HG02943 (cell line): Measurements from ENCODE around the gene ITGB7.

Experiments
- ATAC-seq: cut with Tn5 transposase; IDR thresholded peaks from one replicate; pipeline ENCODE4 v1.9.1; 2021; ENCODE audit warnings: mild to moderate bottlenecking, low read depth, moderate library complexity; ENCODE audit not compliant: unreplicated experiment

The ITGB7 gene

GRCh38 chr12:53231671-53231920 lies 24.5 kb upstream of the ITGB7 start:
- no peak for ATAC-seq

- ATAC-seq = no peak
These were observed 23.2 kb upstream of the ITGB7 start for GRCh38 chr12:53230108-53230845.

- no peak for ATAC-seq
These were observed 22.4 kb upstream of the ITGB7 start for GRCh38 chr12:53229454-53229853.

- ATAC-seq = no peak
These were observed 20.8 kb upstream of the ITGB7 start for GRCh38 chr12:53227836-53228235.

GRCh38 chr12:53227341-53227740 lies 20.3 kb upstream of the ITGB7 start:
- no peak for ATAC-seq

GRCh38 chr12:53226815-53227214 lies 19.8 kb upstream of the ITGB7 start:
- no peak for ATAC-seq

GRCh38 chr12:53225635-53226424 lies 18.8 kb upstream of the ITGB7 start:
- no peak for ATAC-seq

- no peak for ATAC-seq
These were observed 18.0 kb upstream of the ITGB7 start for GRCh38 chr12:53224897-53225634.

GRCh38 chr12:53224061-53224896 lies 17.2 kb upstream of the ITGB7 start:
- ATAC-seq = no peak

GRCh38 chr12:53223389-53224060 lies 16.5 kb upstream of the ITGB7 start:
- no peak for ATAC-seq

GRCh38 chr12:53222806-53223261 lies 15.8 kb upstream of the ITGB7 start:
- ATAC-seq = no peak

GRCh38 chr12:53222170-53222721 lies 15.2 kb upstream of the ITGB7 start:
- no peak for ATAC-seq

GRCh38 chr12:53221203-53222080 lies 14.4 kb upstream of the ITGB7 start:
- ATAC-seq = no peak

- no peak for ATAC-seq
These were observed 13.7 kb upstream of the ITGB7 start for GRCh38 chr12:53220694-53221202.

GRCh38 chr12:53219956-53220693 lies 13.1 kb upstream of the ITGB7 start:
- ATAC-seq = no peak

GRCh38 chr12:53219292-53219955 lies 12.4 kb upstream of the ITGB7 start:
- ATAC-seq = no peak

- ATAC-seq = no peak
These were observed 11.7 kb upstream of the ITGB7 start for GRCh38 chr12:53218551-53219291.
